GM21576 (cell line): ENCODE data around the gene DNAH5.

Source experiments
- ATAC-seq: cut with Tn5 transposase; IDR thresholded peaks from one replicate; pipeline ENCODE4 v1.9.1; 2021; ENCODE audit warnings: mild to moderate bottlenecking, moderate library complexity; ENCODE audit not compliant: unreplicated experiment

Gene DNAH5

GRCh38 chr5:13708906-13709305 is 235.6 kb downstream of the DNAH5 start:
- ATAC-seq = no peak

DNA sequence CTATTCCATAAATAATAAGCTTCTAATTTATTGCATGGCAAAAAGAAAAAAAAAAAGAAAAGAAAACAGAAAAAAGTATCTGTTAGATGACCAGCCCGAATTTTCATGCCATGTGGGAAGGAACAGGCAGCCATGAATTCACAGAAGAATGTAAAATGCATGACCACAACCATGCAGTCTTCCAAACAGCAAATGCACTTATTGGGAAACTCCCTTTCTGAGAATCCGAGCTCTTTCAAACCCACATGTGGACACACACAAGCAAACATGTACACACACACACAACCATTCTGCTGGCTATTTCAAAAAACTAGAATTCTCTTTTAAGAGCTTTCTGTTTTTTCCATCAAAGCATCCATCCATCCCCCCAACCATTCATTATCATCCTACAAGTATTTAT is 236.1 kb downstream of the DNAH5 start:
- no peak for ATAC-seq

DNA sequence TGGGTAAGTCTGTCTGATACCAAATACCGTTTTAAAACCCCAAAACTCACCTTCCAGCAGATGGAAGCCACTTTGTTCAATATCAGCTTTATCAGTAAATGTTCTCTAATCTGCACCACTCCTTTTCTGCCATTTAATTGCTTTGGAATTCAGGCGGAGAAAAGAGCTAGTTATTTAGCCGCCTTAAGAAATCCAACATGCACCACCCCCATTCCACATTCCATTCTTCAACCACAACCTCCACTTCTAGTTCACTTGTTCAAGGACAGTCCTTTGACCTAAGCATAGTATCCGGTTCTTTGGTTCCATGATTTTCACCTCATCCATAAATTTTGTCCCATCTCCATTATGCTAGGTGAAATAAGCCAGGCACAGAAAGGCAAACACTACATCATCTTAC is 240.1 kb downstream of the DNAH5 start:
- ATAC-seq = no peak

DNA sequence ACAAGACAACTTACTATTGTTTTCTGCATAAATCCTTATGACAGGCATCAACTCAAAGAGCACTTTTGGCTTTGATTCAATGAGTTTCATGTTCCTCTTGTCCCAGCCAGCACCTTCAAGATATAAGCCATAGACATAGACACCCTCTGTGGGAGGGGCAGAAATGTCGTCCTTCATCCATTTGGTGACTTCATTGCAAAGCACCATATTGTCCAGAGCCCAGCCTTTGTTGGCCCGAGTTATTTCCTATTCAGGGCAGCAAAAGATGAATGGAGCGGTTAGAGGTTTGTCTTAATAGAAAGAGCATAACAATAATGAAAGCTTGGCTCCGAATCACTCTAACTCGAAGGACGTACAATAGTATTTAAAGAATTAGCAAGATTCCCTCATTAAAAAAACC is 243.9 kb downstream of the DNAH5 start:
- ATAC-seq = no peak

- no peak for ATAC-seq
Observed at GRCh38 chr5:13698885-13699284, 245.6 kb downstream of the DNAH5 start.

- no peak for ATAC-seq
Observed at GRCh38 chr5:13695076-13695712, 249.3 kb downstream of the DNAH5 start.

- ATAC-seq = no peak
Observed at GRCh38 chr5:13692172-13692571, 252.3 kb downstream of the DNAH5 start.

DNA sequence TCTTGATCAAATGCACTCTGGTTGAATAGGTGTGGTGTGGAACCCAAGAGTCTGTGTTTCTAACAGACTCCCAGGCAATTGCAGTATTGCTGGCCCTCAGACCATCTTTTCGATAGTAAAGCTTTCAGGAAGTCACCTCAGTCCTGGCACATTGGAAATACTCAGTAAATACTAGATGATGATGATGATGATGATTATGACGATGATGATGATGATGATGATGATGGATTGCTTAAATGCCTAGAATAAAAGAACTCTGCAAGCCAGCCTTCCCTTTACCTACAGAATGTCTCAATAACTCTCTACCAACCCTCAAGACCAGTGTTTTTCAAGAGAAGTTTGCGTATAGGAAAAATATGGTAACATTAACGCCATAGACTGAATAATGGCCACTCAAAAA is 268.0 kb downstream of the DNAH5 start:
- ATAC-seq = no peak

GRCh38 chr5:13674391-13674790 is 270.1 kb downstream of the DNAH5 start:
- no peak for ATAC-seq

DNA sequence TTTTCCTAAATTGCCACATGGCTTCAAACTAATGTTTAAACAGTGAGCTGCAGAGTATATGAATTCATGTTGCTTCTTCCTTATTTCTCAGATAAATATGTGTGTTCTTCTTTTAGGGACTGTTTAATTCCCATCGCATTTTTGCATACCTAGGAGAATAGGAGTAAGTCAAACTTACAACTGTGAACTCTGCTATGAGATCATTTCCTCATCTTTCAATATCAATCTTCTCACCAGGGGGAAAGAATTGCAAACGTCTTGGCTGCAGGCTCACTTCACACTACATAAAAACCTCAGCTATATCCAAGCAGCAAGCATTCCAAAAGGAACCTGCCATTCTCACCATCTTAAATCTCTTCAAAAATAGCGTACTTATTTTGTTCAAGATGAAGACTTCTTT is 271.0 kb downstream of the DNAH5 start:
- no peak for ATAC-seq

DNA sequence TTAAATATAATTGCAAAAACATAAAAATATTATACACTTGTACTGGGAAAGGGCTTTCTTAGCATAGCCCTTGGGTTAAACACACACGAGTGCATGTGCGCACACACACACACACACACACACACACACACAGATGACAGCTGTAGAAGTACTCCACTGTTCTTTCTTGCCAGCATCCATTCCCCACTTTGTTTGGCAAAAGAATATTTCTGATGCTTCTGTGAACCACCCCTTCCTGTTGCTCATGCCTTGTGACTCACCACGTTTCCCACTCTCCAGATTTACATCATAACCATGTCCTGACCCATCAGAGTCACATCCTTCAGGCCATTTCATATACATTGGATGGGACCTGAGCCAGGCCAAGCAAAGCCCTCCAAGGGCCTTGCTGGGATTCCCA is 280.1 kb downstream of the DNAH5 start:
- ATAC-seq = no peak

- no peak for ATAC-seq
Observed at GRCh38 chr5:13662626-13663025, 281.9 kb downstream of the DNAH5 start.

DNA sequence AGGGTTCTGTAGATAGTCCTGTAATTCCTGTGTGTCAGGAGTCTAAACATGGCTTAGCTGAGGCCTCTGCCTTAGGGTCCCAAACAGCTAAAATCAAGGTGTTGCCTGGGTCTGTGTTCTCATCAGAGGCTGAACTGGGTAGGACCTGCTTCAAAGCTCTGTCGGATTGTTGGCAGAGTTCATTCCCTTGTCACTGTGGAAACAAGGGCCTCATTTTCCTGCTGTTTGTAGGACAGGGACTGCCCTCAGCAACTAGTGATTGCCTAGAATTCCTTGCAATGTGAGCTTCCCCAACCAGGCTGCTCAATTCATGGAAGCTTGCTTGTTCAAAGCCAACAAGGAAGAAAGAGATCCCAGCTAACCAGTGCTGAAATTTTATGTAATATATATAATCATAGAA is 283.2 kb downstream of the DNAH5 start:
- no peak for ATAC-seq

DNA sequence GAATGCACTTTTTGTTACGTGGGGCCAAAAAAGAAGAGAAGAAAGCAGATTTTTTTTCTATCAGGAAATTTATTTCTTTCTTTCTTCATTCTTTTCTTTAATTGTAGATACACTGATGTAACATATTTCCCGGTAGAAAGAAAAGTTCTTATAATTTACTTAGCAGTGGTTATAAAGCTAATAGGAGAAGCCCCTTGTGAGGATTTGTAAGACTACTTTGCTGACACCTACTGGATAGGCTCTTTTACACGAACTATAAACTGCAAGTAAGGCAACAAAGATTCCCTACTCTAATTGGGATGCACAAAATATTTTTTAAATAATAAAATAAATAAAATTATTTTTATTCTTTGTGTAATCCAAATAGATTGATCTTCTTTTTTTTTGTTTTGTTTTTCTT is 284.4 kb downstream of the DNAH5 start:
- no peak for ATAC-seq

GRCh38 chr5:13659391-13659790 is 285.1 kb downstream of the DNAH5 start:
- no peak for ATAC-seq

DNA sequence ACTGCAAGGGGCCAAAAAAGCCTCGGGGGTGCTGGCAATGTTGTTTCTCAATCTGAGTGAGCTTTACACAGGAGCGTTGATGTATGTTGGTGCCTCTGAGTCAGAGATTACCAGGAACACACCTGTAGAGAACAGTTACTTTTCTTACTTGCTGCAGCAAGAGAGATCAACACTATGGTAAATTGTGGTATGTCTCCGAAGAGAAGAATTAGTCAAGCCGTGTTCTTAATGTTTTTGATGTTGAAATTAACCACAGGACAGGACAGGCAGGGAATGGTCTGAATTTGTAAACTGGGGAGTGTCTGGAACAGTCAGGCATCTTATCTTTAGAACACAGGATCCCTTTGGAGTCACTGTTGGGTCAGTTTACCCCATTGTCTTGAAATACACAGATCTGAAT is 285.7 kb downstream of the DNAH5 start:
- no peak for ATAC-seq

DNA sequence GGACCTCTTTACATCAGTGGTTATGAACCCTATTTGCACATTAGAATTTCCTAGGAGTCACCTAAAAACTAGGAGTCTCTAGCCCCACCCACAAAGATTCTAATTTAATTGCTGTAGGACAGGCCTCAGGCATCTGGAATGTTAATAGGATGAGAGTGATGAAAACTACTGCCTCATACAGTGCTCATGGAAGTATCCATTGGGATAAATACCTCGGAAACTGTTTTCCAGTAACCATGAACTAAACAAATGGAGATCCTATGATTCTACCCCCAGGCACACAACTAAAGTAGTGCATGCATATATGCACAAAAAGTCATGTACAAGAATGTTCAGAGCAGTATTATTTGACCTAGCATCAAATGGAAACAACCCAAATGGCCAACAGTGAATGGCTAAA is 286.3 kb downstream of the DNAH5 start:
- ATAC-seq = no peak

DNA sequence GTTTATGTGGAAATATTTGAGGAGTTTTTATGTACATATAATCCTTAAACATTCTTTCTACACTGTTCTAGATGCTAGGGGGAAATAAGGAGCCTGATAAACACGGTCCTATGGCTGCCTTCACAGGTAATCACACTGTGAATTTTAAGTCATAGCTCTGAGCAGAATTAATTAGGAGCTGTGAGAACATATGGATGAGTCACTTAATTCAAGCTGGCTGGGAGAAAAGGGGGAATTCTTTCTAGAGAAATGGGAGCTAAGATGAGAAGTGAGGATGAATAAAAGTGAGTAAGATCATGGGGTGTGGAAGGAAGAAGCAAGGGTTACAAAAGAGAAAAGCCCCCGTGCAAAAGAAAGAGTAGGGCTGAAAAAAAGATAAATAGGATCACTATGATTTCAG is 290.8 kb downstream of the DNAH5 start:
- ATAC-seq = no peak

DNA sequence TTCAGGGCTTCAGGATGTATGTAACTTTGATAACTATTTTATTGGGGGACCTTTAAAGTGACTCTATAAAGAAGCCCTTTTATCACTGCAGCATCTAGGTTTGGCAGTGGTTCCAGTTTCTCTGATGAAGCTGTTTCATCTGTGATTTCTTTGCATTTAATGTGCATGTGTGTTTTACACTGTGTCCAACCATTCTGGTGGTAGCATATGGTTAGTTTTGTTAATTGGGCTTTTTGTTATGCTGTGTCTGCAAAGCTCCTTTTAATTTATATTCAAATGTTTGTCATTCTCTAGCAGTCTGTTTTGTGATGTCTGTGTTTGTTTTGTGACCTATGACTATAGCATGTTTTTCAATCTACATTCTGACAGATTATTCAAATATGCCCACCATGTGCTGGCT is 294.8 kb downstream of the DNAH5 start:
- no peak for ATAC-seq

DNA sequence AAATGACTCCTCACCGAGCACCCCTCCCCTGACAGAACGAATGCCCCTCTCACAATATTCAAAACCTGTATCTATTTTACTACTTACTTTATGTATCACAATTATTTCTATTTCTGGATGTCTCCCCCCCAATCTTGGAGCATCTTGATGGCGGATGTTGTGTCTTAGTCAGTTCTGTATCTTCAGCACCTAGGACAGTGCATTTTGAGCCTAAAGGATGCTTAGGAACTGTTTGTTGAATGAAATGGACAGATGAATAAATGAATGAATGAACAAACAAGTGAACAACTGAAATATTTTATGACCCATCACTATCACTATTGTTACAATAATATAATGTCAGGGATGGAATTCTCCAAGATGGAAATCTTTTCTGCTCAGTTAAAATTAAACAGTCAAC is 295.7 kb downstream of the DNAH5 start:
- no peak for ATAC-seq

DNA sequence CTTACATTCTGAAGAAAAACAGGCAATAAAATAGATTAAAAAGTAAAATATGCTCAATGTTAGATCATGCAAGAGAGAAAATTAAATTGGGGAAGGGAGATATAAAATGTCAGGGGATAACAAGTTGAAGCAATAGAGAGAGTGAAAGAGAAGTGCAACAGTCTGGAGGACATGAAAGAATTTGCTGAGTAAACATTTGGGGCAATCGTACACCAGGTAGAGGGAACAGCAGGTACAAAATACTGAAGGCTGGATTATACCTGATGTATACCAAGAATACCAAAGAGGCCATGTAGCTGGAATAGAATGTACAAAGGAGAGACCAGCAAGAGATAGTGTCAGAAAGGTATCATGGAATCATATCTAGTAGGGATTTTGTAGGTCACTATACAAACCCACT is 300.8 kb downstream of the DNAH5 start:
- ATAC-seq = no peak

DNA sequence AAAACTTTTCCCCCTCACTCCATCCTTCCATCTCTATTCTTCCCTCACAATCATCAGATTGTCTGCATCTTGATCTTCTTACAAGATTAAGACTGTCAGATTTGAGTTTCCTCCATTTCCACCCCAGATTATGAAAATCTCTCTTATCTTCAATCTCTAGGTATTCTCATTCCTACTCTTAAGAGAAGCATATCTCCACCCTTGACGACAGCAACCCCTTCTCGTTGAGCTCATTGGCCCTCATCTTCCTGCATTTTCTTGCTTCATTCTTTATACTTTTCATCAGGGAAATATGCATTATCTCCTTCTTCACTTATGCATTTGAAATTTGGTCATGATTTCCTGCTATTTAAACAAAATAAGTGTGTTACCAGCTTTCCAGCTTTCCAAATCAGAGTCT is 301.3 kb downstream of the DNAH5 start:
- no peak for ATAC-seq
